Measurements from ENCODE around the gene TARDBP.

DNA sequence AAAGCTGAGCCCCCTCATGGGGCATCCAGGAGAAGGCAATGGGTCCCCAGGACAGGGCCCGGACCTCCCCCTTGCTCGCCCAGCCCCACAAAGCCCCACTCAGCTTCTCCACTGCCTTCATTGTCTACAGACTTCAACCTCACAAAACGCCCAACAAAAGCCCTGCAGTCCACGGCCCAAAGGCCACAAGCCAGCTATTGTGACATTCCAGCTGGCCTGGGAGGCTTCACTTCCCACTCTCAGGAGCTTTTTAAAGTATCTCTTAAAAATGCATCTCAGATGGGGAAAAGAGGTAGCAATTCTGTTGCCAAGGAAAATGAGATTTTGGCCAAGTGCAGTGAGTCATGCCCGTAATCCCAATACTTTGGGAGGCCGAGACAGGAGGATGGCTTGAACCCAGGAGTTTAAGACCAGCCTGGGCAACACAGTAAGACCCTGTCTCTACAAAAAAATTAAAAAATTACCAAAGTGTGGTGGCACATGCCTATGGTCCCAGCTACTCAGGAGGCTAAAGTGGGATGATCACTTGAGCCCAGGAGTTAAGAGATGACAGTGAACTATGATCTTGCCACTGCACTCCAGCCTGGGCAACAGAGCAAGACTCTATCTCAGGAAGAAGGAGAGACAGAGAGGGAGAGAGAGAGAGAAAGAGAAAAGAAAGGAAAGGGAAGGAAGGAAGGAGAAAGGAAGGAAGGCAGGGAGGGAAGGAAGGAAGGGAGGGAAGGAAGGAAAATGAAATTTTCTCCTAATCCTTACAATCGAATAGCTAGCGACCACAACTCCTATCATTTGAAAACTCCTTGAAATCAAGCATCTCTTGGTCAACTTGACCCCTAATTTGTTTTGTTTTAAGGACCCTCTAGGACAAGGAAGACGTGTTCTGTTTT, 31.4 kb upstream of the TARDBP start:
- TF ChIP-seq, protein P1, sequence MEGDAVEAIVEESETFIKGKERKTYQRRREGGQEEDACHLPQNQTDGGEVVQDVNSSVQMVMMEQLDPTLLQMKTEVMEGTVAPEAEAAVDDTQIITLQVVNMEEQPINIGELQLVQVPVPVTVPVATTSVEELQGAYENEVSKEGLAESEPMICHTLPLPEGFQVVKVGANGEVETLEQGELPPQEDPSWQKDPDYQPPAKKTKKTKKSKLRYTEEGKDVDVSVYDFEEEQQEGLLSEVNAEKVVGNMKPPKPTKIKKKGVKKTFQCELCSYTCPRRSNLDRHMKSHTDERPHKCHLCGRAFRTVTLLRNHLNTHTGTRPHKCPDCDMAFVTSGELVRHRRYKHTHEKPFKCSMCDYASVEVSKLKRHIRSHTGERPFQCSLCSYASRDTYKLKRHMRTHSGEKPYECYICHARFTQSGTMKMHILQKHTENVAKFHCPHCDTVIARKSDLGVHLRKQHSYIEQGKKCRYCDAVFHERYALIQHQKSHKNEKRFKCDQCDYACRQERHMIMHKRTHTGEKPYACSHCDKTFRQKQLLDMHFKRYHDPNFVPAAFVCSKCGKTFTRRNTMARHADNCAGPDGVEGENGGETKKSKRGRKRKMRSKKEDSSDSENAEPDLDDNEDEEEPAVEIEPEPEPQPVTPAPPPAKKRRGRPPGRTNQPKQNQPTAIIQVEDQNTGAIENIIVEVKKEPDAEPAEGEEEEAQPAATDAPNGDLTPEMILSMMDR (IDR thresholded peaks at IDR 0.05; ENCODE audit: low read depth, low read length, poor library complexity, severe bottlenecking): no peak
- TF ChIP-seq EZH2phosphoT487 (IDR thresholded peaks at IDR 0.05; ENCODE audit: borderline replicate concordance, low read length): no peak

Data from DOHH2 (cell line).